Activated CD8-positive, alpha-beta memory T cell treated with anti-CD3 and anti-CD28 coated beads for 24 hours (primary cell): ENCODE results near the gene ANKRD35.
"Not testable (repeated sequence)": the region's sequence is repeated elsewhere in the genome, so short reads cannot be mapped to it uniquely, and the experiment has no call there.

Source experiments
- DNase-seq: peaks from one replicate; pipeline ENCODE4 v3.0.0-alpha.2; 2020

The ANKRD35 gene

GRCh38 chr1:145849356-145850160, 36.1 kb downstream of the ANKRD35 start:
- no peak for DNase-seq

DNA sequence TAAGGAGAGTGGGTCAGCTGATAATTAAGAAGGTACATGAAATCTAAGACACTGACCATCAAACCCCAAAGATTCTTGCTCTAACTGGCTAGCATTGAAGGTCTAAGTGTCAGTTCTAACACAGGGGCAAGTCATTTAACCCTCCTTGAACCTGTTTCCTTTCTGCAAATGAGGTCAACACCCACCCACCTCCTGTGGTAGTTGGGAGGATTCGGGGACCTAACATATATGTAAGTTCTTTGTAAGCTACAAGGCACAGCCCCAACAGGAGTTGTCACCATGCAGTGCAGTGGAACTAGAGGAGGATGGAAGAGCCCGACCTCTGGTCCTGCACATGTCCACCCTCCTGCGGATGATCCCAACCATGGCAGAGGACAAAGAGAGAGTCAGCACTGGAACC, 37.8 kb downstream of the ANKRD35 start:
- DNase-seq: no peak

DNA sequence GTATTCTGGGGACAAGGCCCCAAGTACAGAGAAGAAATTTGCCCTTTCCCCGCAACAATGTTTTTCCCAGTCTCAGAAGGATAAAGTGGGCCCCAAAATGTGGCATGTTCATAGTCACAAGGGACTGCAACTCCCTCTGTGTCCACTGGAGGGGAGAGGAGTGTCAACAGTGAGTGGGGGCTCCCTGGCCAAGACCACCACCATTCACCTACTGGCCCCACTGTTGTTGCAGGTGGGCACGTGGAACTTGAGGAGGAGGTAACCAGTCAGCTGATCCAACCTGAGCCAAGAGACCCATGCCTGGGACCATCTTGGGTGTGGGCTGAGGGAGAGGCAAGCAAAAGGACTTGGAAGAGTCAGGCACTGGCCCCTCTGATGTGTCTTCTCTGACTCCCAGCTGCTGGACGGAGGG, 39.5 kb downstream of the ANKRD35 start:
- peak; percentile 71 for DNase-seq

- peak; percentile 92 for DNase-seq
These were observed 40.0 kb downstream of the ANKRD35 start, which contains the start of gene NUDT17 for GRCh38 chr1:145845514-145846161. Gene NUDT17 (plus strand): TSS chr1:145845630. CDS start chr1:145845641, 11 bp downstream.

- no peak for DNase-seq
These were observed 40.5 kb downstream of the ANKRD35 start for GRCh38 chr1:145845144-145845513.

DNA sequence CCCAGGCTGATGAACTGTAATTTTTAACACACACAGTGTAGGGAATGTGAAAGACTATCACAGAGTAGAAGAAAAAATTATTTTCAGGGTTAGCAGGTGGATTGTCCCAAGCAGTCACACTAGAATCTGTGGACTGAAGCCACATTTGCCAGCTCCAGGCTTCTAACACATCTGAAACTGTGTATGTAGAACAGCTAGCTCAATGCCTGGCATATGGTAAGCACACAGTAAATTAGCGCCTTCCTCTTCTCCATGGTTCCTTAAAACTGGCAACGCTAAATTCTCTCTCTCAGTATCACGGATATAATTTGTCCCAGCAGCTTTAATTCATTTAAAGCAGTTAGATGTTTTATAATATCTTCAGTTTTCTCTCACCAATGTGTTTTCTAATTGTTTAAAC, 42.6 kb downstream of the ANKRD35 start:
- DNase-seq: no peak

DNA sequence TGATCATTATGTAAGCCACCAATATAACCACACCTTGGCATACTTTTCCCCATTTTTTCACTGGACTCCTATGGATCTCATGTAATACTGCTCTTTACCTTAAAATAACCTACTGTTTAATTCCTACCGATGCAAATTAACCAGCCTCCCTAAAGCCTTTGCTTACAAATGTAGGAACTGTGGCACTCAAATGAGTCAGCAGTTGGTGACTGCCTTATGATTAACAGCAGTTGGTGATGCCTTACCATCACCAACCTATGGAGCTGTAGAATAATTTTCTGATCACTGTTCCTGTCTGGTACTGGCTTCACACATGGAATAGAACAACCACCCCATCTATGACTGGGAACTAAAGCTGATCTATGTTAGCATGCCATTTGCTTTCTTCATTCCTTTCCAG, 48.0 kb downstream of the ANKRD35 start:
- no peak for DNase-seq

DNA sequence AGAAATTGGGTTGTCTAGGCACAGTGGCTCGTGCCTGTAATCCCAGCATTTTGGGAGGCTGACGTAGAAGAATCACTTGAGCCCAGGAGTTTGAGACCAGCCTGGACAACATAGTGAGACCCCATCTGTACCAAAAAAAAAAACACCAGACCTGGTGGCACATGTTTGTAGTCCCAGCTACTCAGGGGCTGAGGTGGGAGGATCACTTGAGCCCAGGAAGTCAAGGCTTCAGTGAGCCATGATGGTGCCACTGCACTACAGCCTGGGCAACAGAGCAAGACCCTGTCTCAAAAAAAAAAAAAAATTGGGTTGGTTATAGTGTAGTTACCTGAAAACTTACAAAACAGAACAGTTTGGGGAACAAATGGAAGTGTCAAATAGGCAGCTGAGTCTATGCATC, 54.9 kb downstream of the ANKRD35 start:
- DNase-seq: not testable (repeated sequence)

- DNase-seq: no peak
These were observed 57.2 kb downstream of the ANKRD35 start for GRCh38 chr1:145828367-145829026.

- no peak for DNase-seq
These were observed 57.7 kb downstream of the ANKRD35 start for GRCh38 chr1:145827966-145828365.

DNA sequence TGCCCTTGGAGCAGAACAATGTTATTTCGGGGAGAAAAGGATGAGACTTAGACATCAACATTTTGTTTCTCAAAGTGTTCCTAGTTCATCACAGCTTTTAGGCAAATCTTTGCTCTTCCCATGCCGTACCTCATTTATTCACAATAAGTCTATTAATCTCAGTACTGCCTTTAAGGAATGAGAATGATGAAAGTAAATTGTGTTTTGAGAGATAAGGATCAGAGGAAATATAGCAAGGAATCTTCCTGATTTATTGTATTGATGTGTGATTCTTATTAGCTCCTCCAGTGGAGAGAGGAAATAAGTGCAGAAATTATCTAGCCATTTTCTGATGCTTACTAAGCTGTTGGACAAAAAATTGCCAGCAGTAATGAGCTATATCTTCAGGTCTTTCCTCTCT, 59.6 kb downstream of the ANKRD35 start:
- no peak for DNase-seq

DNA sequence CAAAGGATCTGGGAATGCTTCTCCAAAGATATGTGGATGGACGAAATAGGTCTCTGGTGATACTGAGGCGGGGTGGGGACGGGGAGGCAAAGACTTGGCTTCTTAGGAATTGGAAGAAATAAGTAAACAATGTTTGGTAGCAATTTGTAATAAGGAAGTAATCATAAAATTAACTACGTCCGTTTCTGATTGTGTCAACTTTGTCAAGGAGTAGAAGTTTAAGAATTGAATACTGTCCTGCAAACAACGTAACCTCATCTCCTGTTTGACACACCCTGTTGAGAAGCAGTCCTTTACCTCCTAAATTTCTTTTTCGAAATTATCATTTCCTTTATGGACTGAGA, 61.2 kb downstream of the ANKRD35 start:
- DNase-seq: no peak

DNA sequence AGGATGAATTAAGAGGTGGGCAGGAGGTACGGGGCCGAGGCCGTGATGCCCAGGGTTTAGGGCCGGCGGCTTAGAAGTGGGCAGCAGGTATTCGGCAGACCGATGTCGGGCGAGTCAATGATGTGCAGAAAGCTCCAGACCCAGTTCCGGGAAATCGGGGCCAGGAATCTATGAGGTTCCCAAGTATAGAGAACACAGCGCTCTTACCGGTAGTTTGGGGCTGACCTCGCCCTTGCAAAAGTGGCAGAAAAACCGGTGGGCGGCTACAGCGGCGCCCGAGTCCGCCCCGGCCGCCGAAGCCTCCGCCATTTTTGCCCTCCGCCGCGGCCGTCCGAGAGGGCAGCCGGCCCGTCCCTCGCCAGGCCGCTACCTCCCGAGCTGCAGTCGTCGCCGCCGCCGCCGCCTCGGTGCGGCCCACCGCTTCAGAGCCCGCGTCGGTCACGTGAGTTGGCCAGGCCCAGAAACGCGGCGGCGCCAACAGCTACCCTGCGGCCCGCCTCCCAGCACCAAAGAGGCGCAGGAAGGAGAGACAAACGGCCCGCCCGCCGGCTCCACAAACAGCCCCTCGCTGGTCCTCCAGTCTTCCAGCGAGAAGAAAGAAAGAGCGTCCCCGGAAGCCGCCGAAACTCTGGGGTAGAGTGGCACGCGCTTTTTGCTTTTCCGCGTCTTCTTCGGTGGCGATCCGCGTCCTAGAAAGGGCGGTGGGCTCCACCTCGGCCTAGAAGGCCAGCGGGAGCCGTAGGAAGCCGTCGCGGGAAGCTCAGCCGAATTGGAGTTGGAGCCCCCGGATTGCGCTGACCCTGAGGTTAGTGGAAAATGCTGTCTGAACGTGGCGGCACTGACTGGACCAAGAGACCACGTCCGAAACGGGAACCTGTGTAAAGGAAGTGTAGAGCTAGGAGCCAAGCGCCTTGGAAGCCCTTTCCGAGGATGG, 61.8 kb downstream of the ANKRD35 start, which contains the start of the genes POLR3C and RNF115:
Gene POLR3C, plus strand, starts transcription at position 636 of the 934 bp plus-strand sequence. CDS start 1,577 bp downstream, outside the sequence.
Gene RNF115, minus strand, starts transcription at position 531 of the 934 bp plus-strand sequence. Its CDS starts 222 bp downstream, at position 309.
- peak; percentile 90 for DNase-seq

GRCh38 chr1:145822779-145823331, 62.8 kb downstream of the ANKRD35 start:
- not testable (repeated sequence) for DNase-seq

GRCh38 chr1:145818095-145818494, 67.6 kb downstream of the ANKRD35 start:
- DNase-seq: not testable (repeated sequence)
